Kidney epithelial cell (primary cell): ENCODE measurements around the gene HAAO. TPM values are rescaled to one million over a fixed set of nuclear protein-coding genes. Genes with fewer than 3 reads are reported as not detected.

ENCODE experiments used
- DNase-seq: peaks from one replicate; pipeline ENCODE4 v3.0.0-alpha.2; 2010; ENCODE audit warnings: low read depth
- H3K27me3 ChIP-seq: 2 replicates; pipeline ENCODE4 v1.6.0; 2011; ENCODE audit warnings: low read length; ENCODE audit not compliant: control insufficient read depth, insufficient read depth
- H3K36me3 ChIP-seq: 2 replicates; pipeline ENCODE4 v1.5.1; 2011; ENCODE audit warnings: low read length; ENCODE audit not compliant: control insufficient read depth, insufficient read depth
- H3K4me3 ChIP-seq: 2 replicates; pipeline ENCODE4 v1.5.1; 2011; ENCODE audit warnings: low read depth, mild to moderate bottlenecking, control low read depth, low read length
- CTCF ChIP-seq: IDR thresholded peaks from 2 replicates; pipeline ENCODE4 v1.5.1; 2011; ENCODE audit warnings: mild to moderate bottlenecking, moderate library complexity, low read length, control low read depth, inconsistent platforms; ENCODE audit not compliant: insufficient read depth, poor library complexity, severe bottlenecking
- total RNA-seq: library from RNA; depleted of rRNA; stranded (reverse); fragments of >200 nt; gene quantifications from 2 replicates; pipeline ENCODE4 v1.2.3, GENCODE V29; 2015

Gene HAAO
- total RNA-seq, 1 donor from 2014 or later = 1.5 TPM

GRCh38 chr2:42757981-42758740 lies 34.2 kb downstream of the HAAO start:
- Histone ChIP-seq H3K36me3 (no peaks in the 10 kb centered on the region), H3K4me3 (no peak overlapping the region), H3K27me3 (no peaks in the 10 kb centered on the region)
- no peak for DNase-seq
- TF ChIP-seq CTCF = no peak

- TF ChIP-seq CTCF = no peak
- H3K4me3 ChIP-seq = no peak overlapping the region
- no peaks in the 10 kb centered on the region for H3K27me3 ChIP-seq
- DNase-seq = no peak
- no peaks in the 10 kb centered on the region for H3K36me3 ChIP-seq
Observed at GRCh38 chr2:42756966-42757513, 35.3 kb downstream of the HAAO start.

GRCh38 chr2:42756150-42756775 lies 36.1 kb downstream of the HAAO start:
- DNase-seq = no peak
- Histone ChIP-seq H3K4me3 (no peak overlapping the region), H3K27me3 (no peaks in the 10 kb centered on the region), H3K36me3 (no peaks in the 10 kb centered on the region)
- no peak for TF ChIP-seq CTCF

GRCh38 chr2:42755191-42755880 lies 37.0 kb downstream of the HAAO start:
- DNase-seq = no peak
- Histone ChIP-seq H3K36me3 (no peaks in the 10 kb centered on the region), H3K27me3 (no peaks in the 10 kb centered on the region), H3K4me3 (no peak overlapping the region)
- TF ChIP-seq CTCF = no peak

GRCh38 chr2:42754776-42755140 lies 37.6 kb downstream of the HAAO start:
- DNase-seq = no peak
- H3K4me3 ChIP-seq = no peak overlapping the region
- no peaks in the 10 kb centered on the region for H3K36me3 ChIP-seq
- no peaks in the 10 kb centered on the region for H3K27me3 ChIP-seq
- TF ChIP-seq CTCF = no peak
